ENCODE results near the gene ZNF407.

ZNF407 gene

GRCh38 chr18:75051757-75052156 lies 454.1 kb downstream of the ZNF407 start:
- DNase-seq (ENCODE audit: low spot score) = no peak

GRCh38 chr18:75052475-75052874 lies 454.8 kb downstream of the ZNF407 start:
- no peak for DNase-seq (ENCODE audit: low spot score)

GRCh38 chr18:75053028-75053629 lies 455.5 kb downstream of the ZNF407 start:
- no peak for DNase-seq (ENCODE audit: low spot score)

- no peak for DNase-seq (ENCODE audit: low spot score)
These were observed 456.4 kb downstream of the ZNF407 start for GRCh38 chr18:75054046-75054445.

GRCh38 chr18:75054611-75055010 lies 456.9 kb downstream of the ZNF407 start:
- no peak for DNase-seq (ENCODE audit: low spot score)

- no peak for DNase-seq (ENCODE audit: low spot score)
These were observed 459.7 kb downstream of the ZNF407 start for GRCh38 chr18:75057169-75057960.

GRCh38 chr18:75060185-75060584 lies 462.5 kb downstream of the ZNF407 start:
- no peak for DNase-seq (ENCODE audit: low spot score)

- no peak for DNase-seq (ENCODE audit: low spot score)
These were observed 464.7 kb downstream of the ZNF407 start for GRCh38 chr18:75062297-75062886.

- no peak for DNase-seq (ENCODE audit: low spot score)
These were observed 465.5 kb downstream of the ZNF407 start for GRCh38 chr18:75063196-75063595.

- no peak for DNase-seq (ENCODE audit: low spot score)
These were observed 466.2 kb downstream of the ZNF407 start for GRCh38 chr18:75063615-75064512.

GRCh38 chr18:75064513-75064905 lies 466.8 kb downstream of the ZNF407 start:
- no peak for DNase-seq (ENCODE audit: low spot score)

GRCh38 chr18:75065251-75066000 lies 467.8 kb downstream of the ZNF407 start:
- DNase-seq (ENCODE audit: low spot score) = no peak

- DNase-seq (ENCODE audit: low spot score) = no peak
These were observed 468.6 kb downstream of the ZNF407 start for GRCh38 chr18:75066021-75066880.

GRCh38 chr18:75066936-75067335 lies 469.3 kb downstream of the ZNF407 start:
- DNase-seq (ENCODE audit: low spot score) = no peak

- DNase-seq (ENCODE audit: low spot score) = no peak
These were observed 470.5 kb downstream of the ZNF407 start for GRCh38 chr18:75067996-75068645.

GRCh38 chr18:75068682-75069435 lies 471.2 kb downstream of the ZNF407 start:
- no peak for DNase-seq (ENCODE audit: low spot score)

GRCh38 chr18:75070235-75070624 lies 472.6 kb downstream of the ZNF407 start:
- DNase-seq (ENCODE audit: low spot score) = no peak

- peak; percentile 88 for DNase-seq (ENCODE audit: low spot score)
These were observed 473.2 kb downstream of the ZNF407 start for GRCh38 chr18:75070625-75071483.

GRCh38 chr18:75071484-75071785 lies 473.8 kb downstream of the ZNF407 start:
- DNase-seq (ENCODE audit: low spot score) = no peak
